Endothelial cell of umbilical vein (primary cell): ENCODE measurements around the gene SPINK7. TPM values are rescaled to one million over a fixed set of nuclear protein-coding genes. Genes with fewer than 3 reads are reported as not detected.

Experiments
- BruUV-seq: library from RNA; stranded (reverse); fragments of 400-500 nt; replicated peaks from 2 replicates; lab custom pipeline; 2021; lab: Mats Ljungman, UMichigan
- CTCF ChIA-PET: fragments of 300-600, 350-600 bp; sonication (Branson Sonifier 250); formaldehyde crosslinking; loops from one replicate; lab custom pipeline; 2021; ENCODE audit warnings: antibody characterized with exemption, inconsistent platforms; lab: Charles Lee
- POLR2A ChIA-PET: fragments of 300-600, 350-600 bp; sonication (Branson Sonifier 250); formaldehyde crosslinking; loops from one replicate; lab custom pipeline; 2021; ENCODE audit warnings: antibody characterized with exemption, inconsistent platforms; lab: Charles Lee
- DNase-seq: peaks from one replicate; pipeline ENCODE4 v3.0.0-alpha.2; 2011; ENCODE audit warnings: low read depth, low spot score
- FAIRE-seq: peaks from 2 replicates; lab custom pipeline; 2011; peaks lifted over from hg19 to GRCh38; lab: Jason Lieb, UNC
- H2AFZ ChIP-seq: 2 replicates; pipeline ENCODE4 v1.6.0; 2012; ENCODE audit warnings: low read depth, low read length, control low read depth, inconsistent platforms
- H3K27ac ChIP-seq: 2 replicates; pipeline ENCODE4 v1.5.1; 2011; ENCODE audit warnings: low read depth, mild to moderate bottlenecking, control low read depth, low read length, moderate library complexity; ENCODE audit not compliant: insufficient read depth
- H3K27me3 ChIP-seq, 2 experiments: 2 replicates each; pipeline versions ENCODE4 v1.6.0 to v1.6.1; 2011; ENCODE audit warnings: low read length in 2 of 2, mixed read lengths in 1 of 2; ENCODE audit not compliant: control insufficient read depth in 2 of 2, insufficient read depth in 2 of 2
- H3K36me3 ChIP-seq, 2 experiments: 2 replicates in 1 of 2; 3 replicates in 1 of 2; pipeline ENCODE4 v1.5.1; 2011; ENCODE audit warnings: low read length in 2 of 2, mild to moderate bottlenecking in 1 of 2, moderate library complexity in 1 of 2; ENCODE audit not compliant: control insufficient read depth in 2 of 2, insufficient read depth in 2 of 2; ENCODE audit errors: extremely low read depth in 1 of 2
- H3K4me1 ChIP-seq: 3 replicates; pipeline ENCODE4 v1.5.1; 2011; ENCODE audit warnings: mild to moderate bottlenecking, low read length; ENCODE audit not compliant: control insufficient read depth, insufficient read depth; ENCODE audit errors: extremely low read depth
- H3K4me2 ChIP-seq: 2 replicates; pipeline ENCODE4 v1.6.1; 2011; ENCODE audit warnings: low read length, control low read depth, mixed read lengths; ENCODE audit not compliant: insufficient read depth
- H3K4me3 ChIP-seq, 3 experiments: fragments of 200-600 bp in 1 of 3; sonication (generic), shearing (Covaris generic) in 1 of 3; replicated peaks in 1 of 3; 2 replicates each; pipeline ENCODE4 v1.5.1; 2011 to 2016; ENCODE audit warnings: control low read depth in 3 of 3, low read length in 3 of 3, mild to moderate bottlenecking in 2 of 3, inconsistent platforms in 1 of 3, low read depth in 1 of 3, moderate library complexity in 1 of 3; ENCODE audit not compliant: insufficient read depth in 1 of 3
- H3K79me2 ChIP-seq: 2 replicates; pipeline ENCODE4 v1.6.0; 2012; ENCODE audit warnings: low read length, inconsistent platforms; ENCODE audit not compliant: control insufficient read depth, insufficient read depth
- H3K9ac ChIP-seq: replicated peaks from 2 replicates; pipeline ENCODE3; 2011; ENCODE audit warnings: low read length, control low read depth; ENCODE audit not compliant: insufficient read depth; ENCODE audit errors: extremely low read depth
- H3K9me1 ChIP-seq: replicated peaks from 3 replicates; pipeline ENCODE4 v1.6.0; 2011; ENCODE audit warnings: mild to moderate bottlenecking, low read length; ENCODE audit not compliant: control insufficient read depth, insufficient read depth; ENCODE audit errors: extremely low read depth
- H3K9me3 ChIP-seq: replicated peaks from 2 replicates; pipeline ENCODE4 v1.5.1; 2012; ENCODE audit warnings: low read length, inconsistent platforms; ENCODE audit not compliant: control insufficient read depth, insufficient read depth
- H4K20me1 ChIP-seq: replicated peaks from 2 replicates; pipeline ENCODE3; 2011; ENCODE audit warnings: mild to moderate bottlenecking, low read length; ENCODE audit not compliant: control insufficient read depth, insufficient read depth; ENCODE audit errors: extremely low read depth
- EZH2 ChIP-seq: IDR thresholded peaks from 2 replicates; pipeline ENCODE4 v1.6.1; 2012; ENCODE audit warnings: borderline replicate concordance, low read depth, mild to moderate bottlenecking, moderate library complexity, low read length, inconsistent platforms; ENCODE audit not compliant: severe bottlenecking
- FOS ChIP-seq: IDR thresholded peaks from 2 replicates; pipeline ENCODE4 v1.6.1; 2011; ENCODE audit warnings: mild to moderate bottlenecking, low read length, moderate library complexity, borderline replicate concordance; ENCODE audit not compliant: insufficient read depth
- GATA2 ChIP-seq: IDR thresholded peaks from 2 replicates; pipeline ENCODE4 v1.7.0; 2011; ENCODE audit warnings: low read depth, mild to moderate bottlenecking, moderate library complexity, mixed read lengths, low read length; ENCODE audit not compliant: insufficient read length, insufficient read depth
- JUN ChIP-seq: IDR thresholded peaks from 2 replicates; pipeline ENCODE4 v1.6.1; 2011; ENCODE audit warnings: borderline replicate concordance, low read depth; ENCODE audit not compliant: insufficient read length, insufficient read depth
- MAX ChIP-seq: IDR thresholded peaks from 2 replicates; pipeline ENCODE4 v1.6.1; 2011; ENCODE audit not compliant: insufficient read depth, insufficient read length
- MYC ChIP-seq: IDR thresholded peaks from one replicate; pipeline ENCODE4 v1.6.1; 2011; ENCODE audit warnings: mild to moderate bottlenecking, low read depth, low read length
- POLR2A ChIP-seq: IDR thresholded peaks from 2 replicates; pipeline ENCODE4 v1.6.1; 2012; ENCODE audit warnings: low read depth, mild to moderate bottlenecking, control low read depth, low read length
- POLR2AphosphoS5 ChIP-seq: IDR thresholded peaks from 2 replicates; pipeline ENCODE4 v1.6.1; 2012; ENCODE audit warnings: low read depth, mild to moderate bottlenecking, control low read depth, low read length, moderate library complexity; ENCODE audit not compliant: insufficient read depth
- dilution Hi-C: fragments of 300-500 bp; cut with MboI; formaldehyde crosslinking; loops from one replicate; pipeline ENCODE4 v1.15.0; 2019; ENCODE audit warnings: low sequenced_read_pairs; ENCODE audit not compliant: extremely low pct_ligation_motif_present
- intact Hi-C: fragments of 100-400 bp; cut with micrococcal nuclease; formaldehyde crosslinking; loops from one replicate; pipeline ENCODE4 v1.10.0; 2022
- polyA plus RNA-seq, 4 experiments: library from polyadenylated mRNA; depleted of rRNA in 3 of 4; stranded (reverse) in 3 of 4; unstranded in 1 of 4; fragments of >200 nt; gene quantifications; 2 replicates each; pipeline versions ENCODE4 v1.2.1 to v1.2.3, GENCODE V29; 2011 to 2012; ENCODE audit warnings: missing spikeins in 1 of 4
- total RNA-seq: library from RNA; stranded (reverse); gene quantifications from 2 replicates; pipeline ENCODE4 v1.2.3, GENCODE V29; 2021
- TF ChIP-seq, protein P1 (sequence below), 2 donors: IDR thresholded peaks; 1 replicate in 1 of 2; 2 replicates in 1 of 2; pipeline ENCODE4 v1.5.1; 2011; ENCODE audit warnings: low read length in 2 of 2, mild to moderate bottlenecking in 2 of 2, moderate library complexity in 2 of 2, control low read depth in 1 of 2, inconsistent platforms in 1 of 2, low read depth in 1 of 2; ENCODE audit not compliant: insufficient read depth in 1 of 2; ENCODE audit errors: extremely low read depth in 1 of 2

Gene SPINK7
- total and polyA plus RNA-seq, 2 donors (not counting 3 experiments of a cell fraction or from before 2014, with no cell fraction given) = not detected

GRCh38 chr5:148297731-148298130 lies 14.5 kb upstream of the SPINK7 start:
- Histone ChIP-seq H3K9ac (no peak overlapping the region), H4K20me1 (no peaks in the 10 kb centered on the region), H3K79me2 (no peaks in the 10 kb centered on the region), H3K4me2 (no peak overlapping the region), H3K36me3 (no peaks in the 10 kb centered on the region), H3K9me1 (peaks cover 3% of the 10 kb centered on the region), H3K27ac (no peak overlapping the region), H3K27me3 (no peaks in the 10 kb centered on the region), H3K4me3 (no peak overlapping the region), H3K9me3 (no peaks in the 10 kb centered on the region), H3K4me1 (no peaks in the 10 kb centered on the region), H2AFZ (no peak overlapping the region)
- dilution Hi-C loops = no loop called here
- ChIA-PET CTCF (interaction anchor here (1.1 to 1.2 kb wide), 2 partner anchors 77 to 433 kb away, joined by 4 to 7 read pairs; no protein-coding TSS in a partner anchor), POLR2A (no interaction called here)
- DNase-seq (no peak), FAIRE-seq (no peak)
- no TSS peak for BruUV-seq
- TF ChIP-seq MYC (no peak), FOS (no peak), MAX (no peak), EZH2 (no peak), GATA2 (no peak), POLR2A (no peak), JUN (no peak), POLR2AphosphoS5 (no peak)
- TF ChIP-seq, protein P1, sequence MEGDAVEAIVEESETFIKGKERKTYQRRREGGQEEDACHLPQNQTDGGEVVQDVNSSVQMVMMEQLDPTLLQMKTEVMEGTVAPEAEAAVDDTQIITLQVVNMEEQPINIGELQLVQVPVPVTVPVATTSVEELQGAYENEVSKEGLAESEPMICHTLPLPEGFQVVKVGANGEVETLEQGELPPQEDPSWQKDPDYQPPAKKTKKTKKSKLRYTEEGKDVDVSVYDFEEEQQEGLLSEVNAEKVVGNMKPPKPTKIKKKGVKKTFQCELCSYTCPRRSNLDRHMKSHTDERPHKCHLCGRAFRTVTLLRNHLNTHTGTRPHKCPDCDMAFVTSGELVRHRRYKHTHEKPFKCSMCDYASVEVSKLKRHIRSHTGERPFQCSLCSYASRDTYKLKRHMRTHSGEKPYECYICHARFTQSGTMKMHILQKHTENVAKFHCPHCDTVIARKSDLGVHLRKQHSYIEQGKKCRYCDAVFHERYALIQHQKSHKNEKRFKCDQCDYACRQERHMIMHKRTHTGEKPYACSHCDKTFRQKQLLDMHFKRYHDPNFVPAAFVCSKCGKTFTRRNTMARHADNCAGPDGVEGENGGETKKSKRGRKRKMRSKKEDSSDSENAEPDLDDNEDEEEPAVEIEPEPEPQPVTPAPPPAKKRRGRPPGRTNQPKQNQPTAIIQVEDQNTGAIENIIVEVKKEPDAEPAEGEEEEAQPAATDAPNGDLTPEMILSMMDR (IDR thresholded peaks at IDR 0.05; ENCODE audit: extremely low read depth in 1 of 2, insufficient read depth in 1 of 2, low read depth in 1 of 2, low read length in 2 of 2) = no peak
- intact Hi-C loops = loop anchor here (10.0 kb wide), 2 partner anchors 147 to 387 kb away; no protein-coding TSS in a partner anchor
